IPS-NIHi7 (cell line): ENCODE results near the gene PPFIA3.
"Not testable (repeated sequence)": the region's sequence is repeated elsewhere in the genome, so short reads cannot be mapped to it uniquely, and the experiment has no call there.

Source experiments
- DNase-seq: peaks from one replicate; pipeline ENCODE4 v3.0.0; 2012; ENCODE audit warnings: mixed read lengths; ENCODE audit errors: extremely low spot score

Gene PPFIA3

DNA sequence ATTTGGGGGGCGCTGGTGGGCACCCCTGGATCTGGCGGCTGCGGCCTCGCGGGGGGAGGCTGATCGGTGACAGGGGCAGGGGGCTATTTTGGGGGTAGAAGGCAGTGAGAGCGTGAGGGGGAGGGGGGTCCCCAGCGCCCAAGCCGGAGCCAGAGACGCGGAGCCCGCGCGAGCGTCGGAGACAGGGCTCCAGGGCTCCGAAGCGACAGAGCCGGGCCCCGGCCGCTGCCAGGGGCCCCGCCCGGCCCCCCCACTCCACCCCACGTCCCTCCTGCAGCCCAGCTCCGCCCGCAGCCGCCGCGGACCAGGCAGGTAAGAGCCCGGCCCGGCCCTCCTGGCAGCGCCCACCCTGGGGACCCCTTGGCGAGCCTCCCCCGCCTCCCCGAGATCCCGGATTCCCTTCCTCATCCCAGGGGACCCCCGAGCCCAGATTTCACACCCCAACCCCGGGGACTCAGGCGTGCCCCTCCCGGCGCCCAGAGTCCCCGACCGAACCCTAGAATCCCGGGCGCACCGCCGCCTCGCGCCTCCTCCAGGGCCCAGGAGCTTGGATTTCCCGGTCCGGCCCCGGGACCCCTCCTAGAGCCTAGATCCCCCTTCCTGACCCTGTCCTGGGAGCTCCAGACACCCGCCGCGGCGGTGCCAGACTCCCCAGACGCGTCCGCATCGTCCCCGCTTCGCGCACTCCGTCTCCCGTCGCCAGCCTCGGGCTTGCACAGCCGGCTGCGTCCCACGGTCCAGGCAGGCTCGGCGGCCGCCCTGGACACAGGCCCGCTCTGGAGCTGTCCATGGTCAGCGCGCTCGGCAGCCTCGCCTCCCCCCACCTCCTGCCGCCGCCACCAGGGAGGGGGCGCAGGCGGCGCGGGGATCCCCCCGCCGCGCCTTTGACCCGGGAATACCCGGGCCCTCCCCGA is at the start of gene PPFIA3:
TSS of gene PPFIA3 (plus strand) at position 134 of the 914 bp plus-strand sequence. CDS start 8,330 bp downstream, outside the sequence.
- DNase-seq, result peak; percentile 64

GRCh38 chr19:49070416-49070815 is 48.9 kb upstream of the PPFIA3 start:
- DNase-seq, result no peak

GRCh38 chr19:49071860-49072547 is 47.3 kb upstream of the PPFIA3 start:
- DNase-seq, result peak; percentile 88

- peak; percentile 52 for DNase-seq
Measured at GRCh38 chr19:49073514-49074378, 45.6 kb upstream of the PPFIA3 start.

DNA sequence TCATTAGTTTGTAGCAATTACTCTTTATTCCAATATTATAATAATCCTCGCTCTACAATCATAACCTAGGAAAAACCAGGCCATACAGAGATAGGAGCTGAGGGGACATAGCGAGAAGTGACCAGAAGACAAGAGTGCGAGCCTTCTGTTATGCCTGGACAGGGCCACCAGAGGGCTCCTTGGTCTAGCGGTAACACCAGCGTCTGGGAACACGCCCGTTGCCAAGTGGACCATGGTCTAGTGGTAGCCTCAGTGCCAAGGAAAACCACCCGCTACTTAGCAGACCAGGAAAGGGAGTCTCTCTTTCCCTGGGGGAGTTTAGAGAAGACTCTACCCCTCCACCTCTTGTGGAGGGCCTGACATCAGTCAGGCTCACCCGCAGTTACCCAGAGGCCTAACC is 44.5 kb upstream of the PPFIA3 start:
- not testable (repeated sequence) for DNase-seq

DNA sequence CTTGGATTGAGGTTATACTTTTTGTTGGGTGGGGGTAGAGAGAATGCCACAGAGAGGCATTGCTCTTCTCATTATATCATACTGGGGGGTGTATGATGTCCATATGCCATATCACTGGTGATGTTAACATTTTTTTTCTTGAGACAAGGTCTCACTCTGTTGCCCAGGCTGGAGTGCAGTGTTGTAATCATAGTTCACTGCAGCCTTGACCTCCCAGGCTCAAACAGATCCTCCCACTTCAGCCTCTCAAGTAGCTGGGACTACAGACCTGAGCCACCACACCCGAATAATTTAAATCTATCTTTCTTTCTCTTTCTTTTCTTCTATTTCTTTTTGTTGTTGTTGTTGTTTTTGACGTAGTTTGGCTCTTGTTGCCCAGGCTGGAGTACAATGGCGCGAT is 39.0 kb upstream of the PPFIA3 start:
- no peak for DNase-seq

- DNase-seq, result no peak
Measured at GRCh38 chr19:49081273-49081672, 38.1 kb upstream of the PPFIA3 start.

DNA sequence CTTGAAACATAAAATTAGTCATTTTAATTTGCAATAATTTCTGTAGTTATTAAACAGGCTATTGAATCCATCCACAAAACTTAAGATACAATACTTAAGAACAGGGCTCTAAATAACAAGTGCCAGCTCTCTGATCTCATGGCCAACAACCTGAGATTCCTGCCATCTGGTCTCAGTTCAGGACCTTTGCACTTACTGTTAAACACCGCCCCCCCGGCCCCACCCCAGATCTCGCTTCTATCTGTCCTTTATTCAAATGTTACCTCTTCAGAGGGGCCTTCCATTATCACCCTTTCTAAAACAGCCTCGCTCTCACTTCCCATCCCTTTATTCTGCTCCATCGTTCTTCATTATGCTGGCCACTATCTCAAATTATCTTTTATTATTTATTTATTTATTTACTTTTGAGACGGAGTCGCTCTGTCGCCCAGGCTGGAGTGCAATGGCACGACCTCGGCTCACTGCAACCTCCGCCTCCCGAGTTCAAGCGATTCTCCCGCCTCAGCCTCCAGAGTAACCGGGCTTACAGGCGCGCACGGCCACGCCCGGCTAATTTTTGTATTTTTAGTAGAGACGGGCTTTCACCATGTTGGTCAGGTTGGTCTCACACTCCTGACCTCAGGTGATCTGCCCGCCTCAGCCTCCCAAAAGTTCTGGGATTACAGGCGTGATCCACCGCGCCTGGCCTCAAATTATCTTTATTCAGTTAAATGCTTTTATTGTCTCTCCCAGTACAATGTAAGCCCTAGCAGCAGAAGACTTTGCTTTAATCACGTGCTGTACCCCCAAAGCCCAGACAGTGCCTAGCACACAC is 34.9 kb upstream of the PPFIA3 start:
- no peak for DNase-seq

- DNase-seq, result peak; percentile 99
Measured at GRCh38 chr19:49085020-49085867, 34.1 kb upstream of the PPFIA3 start, which contains the start of gene SNRNP70. TSS of gene SNRNP70 (plus strand) at chr19:49085451. CDS start at chr19:49086415, 964 bp downstream.

DNA sequence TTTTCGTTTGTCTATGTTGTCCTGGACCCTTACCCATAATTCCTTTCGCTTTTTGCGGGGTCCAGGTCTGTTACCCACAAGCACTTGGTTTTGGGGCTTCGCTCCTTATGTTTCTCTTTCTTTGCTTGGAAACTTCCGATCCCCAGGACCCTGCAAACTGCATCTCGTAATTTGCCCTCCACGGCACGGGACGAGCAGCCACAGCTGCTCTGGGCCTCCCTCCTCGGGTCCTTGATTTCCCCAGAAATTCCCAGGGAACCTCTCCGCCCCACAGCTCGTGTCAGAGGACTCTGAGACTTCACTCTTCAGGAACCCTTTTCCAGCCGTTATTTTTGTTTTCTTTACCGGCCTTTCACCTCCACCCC is 33.5 kb upstream of the PPFIA3 start:
- peak; percentile 22 for DNase-seq

GRCh38 chr19:49086296-49086695 is 33.0 kb upstream of the PPFIA3 start:
- DNase-seq, result no peak

- DNase-seq, result no peak
Measured at GRCh38 chr19:49091391-49092038, 27.8 kb upstream of the PPFIA3 start.

DNA sequence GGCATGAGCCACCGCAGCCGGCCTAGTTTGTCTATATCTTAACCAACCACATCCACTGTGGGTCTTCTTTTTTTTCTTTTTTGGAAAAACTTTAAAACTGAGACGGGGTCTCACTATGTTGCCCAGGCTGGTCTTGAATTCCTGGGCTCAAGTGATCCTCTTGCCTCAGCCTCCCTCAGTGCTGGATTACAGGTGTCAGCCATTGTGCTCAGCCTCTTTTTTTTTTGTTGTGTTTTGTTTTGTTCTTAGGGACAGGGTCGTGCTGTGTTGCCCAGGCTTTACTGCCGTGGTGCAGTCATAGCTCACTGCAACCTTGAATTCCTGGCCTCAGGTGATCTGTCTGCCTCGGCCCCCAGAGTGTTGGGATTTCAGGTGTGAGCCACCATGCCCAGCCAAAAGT is 26.7 kb upstream of the PPFIA3 start:
- no peak for DNase-seq

GRCh38 chr19:49094505-49095482 is 24.6 kb upstream of the PPFIA3 start:
- DNase-seq, result no peak

DNA sequence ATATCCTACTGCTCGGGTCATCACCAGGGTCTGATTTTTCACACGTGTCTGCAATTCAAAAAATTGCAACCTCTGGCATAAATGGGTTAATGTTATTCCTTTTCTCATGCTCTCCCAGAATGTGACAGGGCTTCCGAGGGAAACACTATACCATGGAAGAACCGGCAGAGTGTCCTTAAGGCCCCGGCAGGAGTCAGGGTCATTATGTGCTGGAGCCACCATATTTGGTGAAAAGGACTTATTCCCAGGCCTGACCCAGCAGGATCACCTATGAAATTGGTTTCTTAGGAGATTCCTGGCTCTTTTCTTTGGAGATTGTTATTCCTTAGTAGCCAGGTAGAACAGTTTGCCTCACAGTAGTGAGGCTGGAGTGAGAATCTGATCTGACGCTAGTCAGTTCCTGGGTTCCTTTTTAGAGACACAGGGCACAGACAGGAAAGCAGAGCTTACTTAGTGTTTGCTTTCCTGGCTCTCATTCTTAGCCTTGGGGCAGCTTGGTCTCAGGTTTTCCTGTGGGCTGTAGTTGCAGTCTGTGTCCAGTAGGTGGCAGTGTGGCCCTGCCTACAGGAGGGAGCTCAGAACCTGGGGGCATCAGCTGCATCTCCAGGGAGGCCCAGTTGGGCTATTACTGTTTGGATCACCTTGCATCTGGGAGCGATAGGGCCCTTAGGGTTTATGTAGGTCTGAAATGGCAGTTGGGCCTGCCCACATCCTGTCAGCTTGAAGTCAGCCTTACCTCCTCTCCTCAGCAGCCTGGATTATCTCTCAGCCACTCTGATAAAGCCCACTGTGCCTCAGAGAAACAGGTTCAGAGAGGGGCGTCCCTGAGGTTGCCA is 21.7 kb upstream of the PPFIA3 start:
- peak; percentile 87 for DNase-seq

GRCh38 chr19:49098795-49099194 is 20.5 kb upstream of the PPFIA3 start:
- DNase-seq, result no peak

DNA sequence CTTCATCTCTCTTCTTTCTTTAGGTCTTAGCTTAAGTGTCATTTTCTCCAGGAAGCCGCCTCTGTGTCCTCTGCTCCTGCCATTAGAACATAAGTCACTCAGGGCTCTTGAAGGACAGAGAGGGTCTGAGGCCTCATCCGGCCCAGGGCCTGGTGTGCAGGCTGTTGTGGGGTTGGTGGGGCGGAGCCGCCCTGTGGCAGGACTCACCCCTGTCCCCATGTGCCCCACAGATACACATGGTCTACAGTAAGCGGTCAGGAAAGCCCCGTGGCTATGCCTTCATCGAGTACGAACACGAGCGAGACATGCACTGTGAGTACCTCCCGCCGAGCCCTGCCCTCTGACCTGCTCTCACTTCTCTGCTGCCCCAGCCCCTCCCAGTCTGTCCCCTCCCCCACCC is 18.2 kb upstream of the PPFIA3 start:
- DNase-seq, result no peak
